GM12892 (cell line): ENCODE data around the gene DCX. TPM values are rescaled to one million over a fixed set of nuclear protein-coding genes. Genes with fewer than 3 reads are reported as not detected.

Experiments
- DNase-seq: peaks from one replicate; pipeline ENCODE4 v3.0.0; 2011; ENCODE audit not compliant: insufficient read length
- FAIRE-seq: peaks from 2 replicates; lab custom pipeline; 2011; peaks lifted over from hg19 to GRCh38; lab: Jason Lieb, UNC
- POLR2A ChIP-seq: IDR thresholded peaks from 2 replicates; pipeline ENCODE4 v1.6.1; 2011; ENCODE audit warnings: low read depth, low read length, control low read depth
- POLR2AphosphoS5 ChIP-seq: IDR thresholded peaks from 2 replicates; pipeline ENCODE4 v1.6.1; 2011; ENCODE audit warnings: low read depth, low read length, control low read depth
- TAF1 ChIP-seq: IDR thresholded peaks from 2 replicates; pipeline ENCODE4 v1.6.1; 2011; ENCODE audit warnings: low read depth, mild to moderate bottlenecking, control low read depth, low read length, borderline replicate concordance
- polyA plus RNA-seq: library from polyadenylated mRNA; unstranded; fragments of >200 nt; gene quantifications from one replicate; pipeline ENCODE4 v1.2.1, GENCODE V29; 2012; ENCODE audit warnings: missing spikeins, inconsistent platforms; ENCODE audit not compliant: missing spikeins

DCX gene
- polyA plus RNA-seq = not detected

GRCh38 chrX:111411983-111412382 is at the start of gene DCX:
DCX (minus strand) TSS chrX:111412192; CDS start chrX:111410398, 1,794 bp downstream.
- DNase-seq (no peak), FAIRE-seq (no peak)
- TF ChIP-seq POLR2AphosphoS5 (no peak), POLR2A (no peak), TAF1 (no peak)

DNA sequence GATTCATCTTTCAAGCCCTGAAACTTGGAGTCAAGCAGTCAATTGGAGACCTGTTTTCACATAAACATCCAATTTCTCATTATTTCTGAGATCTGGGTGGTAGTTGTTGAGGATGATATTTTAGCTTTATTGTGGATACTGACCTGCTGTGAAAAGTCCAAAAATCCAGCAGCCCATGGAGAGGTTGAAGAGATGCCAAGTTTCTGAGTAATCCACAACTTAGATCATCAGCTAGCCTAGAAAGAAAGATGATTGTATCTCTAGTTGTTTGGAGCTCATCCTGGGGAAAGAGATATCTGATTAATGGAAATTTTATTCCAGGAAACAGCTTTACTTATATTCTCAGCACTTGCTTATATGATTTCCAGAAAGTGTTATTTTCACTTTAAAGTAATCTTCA is 48.6 kb upstream of the DCX start:
- FAIRE-seq (no peak), DNase-seq (no peak)
- TF ChIP-seq POLR2AphosphoS5 (no peak), TAF1 (no peak), POLR2A (no peak)

DNA sequence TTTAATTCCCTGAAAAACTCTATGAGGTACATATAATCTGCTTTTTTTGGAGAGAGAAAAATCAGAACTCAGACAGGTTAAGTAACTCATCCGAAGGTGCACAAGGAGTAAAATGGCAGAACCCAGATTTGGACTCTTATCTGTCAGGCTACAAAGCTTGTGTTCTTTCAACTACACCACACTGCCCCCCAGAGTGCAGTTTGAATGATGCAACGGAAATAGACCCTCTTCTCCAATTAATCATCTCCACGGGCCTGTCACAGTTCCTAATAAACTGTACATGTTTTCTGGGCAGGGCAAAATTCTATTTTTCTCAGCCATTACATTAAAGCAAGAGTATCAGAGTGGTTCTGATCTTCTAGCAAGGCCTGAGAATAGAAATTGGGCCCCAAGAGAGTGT is 35.3 kb upstream of the DCX start:
- DNase-seq = no peak
- TF ChIP-seq POLR2AphosphoS5 (no peak), POLR2A (no peak), TAF1 (no peak)
- peak; percentile 30 for FAIRE-seq

DNA sequence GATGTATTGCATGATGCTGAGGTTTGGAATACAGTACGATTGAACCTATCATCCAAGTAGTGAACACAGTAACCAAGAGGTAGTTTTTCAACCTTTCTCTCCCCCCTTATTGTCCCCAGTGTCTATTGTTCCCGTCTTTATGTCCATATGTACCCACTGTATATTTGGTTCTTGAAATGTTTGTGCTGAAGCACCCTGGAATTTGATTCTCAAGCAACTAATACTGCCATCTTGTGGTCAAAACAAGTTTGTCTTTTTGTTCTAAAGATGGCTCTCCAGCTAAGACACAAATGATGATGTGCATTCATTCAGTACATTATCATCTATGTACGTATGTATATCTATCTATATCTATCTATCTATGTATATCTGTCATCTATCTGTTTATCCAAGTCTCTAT is 33.5 kb upstream of the DCX start:
- FAIRE-seq = peak; percentile 66
- TF ChIP-seq TAF1 = no peak
- no peak for TF ChIP-seq POLR2AphosphoS5
- no peak for TF ChIP-seq POLR2A

GRCh38 chrX:111444881-111445280 is 32.9 kb upstream of the DCX start:
- TF ChIP-seq POLR2A (no peak), POLR2AphosphoS5 (no peak), TAF1 (no peak)
- FAIRE-seq = no peak
- no peak for DNase-seq

More for the DNA sequence above, 33.5 kb upstream of the DCX start:
- no peak for DNase-seq

DNA sequence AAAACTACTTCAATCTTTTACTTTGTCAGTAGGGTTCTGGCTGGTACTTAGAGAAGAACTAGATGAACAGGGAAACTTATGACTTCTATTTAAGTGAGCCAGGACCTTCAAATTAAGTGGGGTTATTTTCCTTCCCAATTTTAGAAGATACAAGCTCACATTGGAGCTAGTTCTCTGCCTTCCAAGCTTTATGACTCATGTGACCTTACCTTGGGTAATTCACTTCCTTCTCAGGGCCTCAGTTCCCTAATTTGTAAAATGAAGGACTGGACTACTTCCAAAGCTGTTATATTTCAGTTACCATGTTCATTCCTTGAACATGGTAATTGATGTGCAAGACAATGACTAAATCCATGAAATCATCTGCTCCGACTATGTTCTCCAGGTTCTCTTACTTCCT is 32.0 kb upstream of the DCX start:
- no peak for DNase-seq
- no peak for TF ChIP-seq POLR2AphosphoS5
- no peak for TF ChIP-seq TAF1
- TF ChIP-seq POLR2A = no peak
- no peak for FAIRE-seq

DNA sequence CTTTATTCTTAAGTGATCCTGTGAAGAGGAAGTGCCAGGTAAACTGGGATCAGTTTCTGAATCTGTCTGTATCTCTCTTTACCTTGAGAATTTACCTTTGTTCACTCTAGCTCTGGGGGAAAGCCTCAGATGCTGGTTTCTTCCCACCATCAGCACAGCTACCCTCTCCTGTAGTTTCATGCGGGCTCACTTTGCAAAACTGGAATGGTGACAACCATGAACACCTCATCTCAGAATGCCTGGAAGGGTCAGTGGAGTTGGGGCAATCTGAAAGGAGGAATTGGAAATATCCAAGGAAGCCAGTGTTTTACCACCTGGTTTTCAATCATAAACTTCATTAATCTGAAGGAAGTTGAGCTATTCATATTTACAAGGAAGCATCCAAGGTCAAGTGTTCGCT is 30.8 kb upstream of the DCX start:
- DNase-seq (no peak), FAIRE-seq (no peak)
- TF ChIP-seq POLR2A (no peak), TAF1 (no peak), POLR2AphosphoS5 (no peak)

DNA sequence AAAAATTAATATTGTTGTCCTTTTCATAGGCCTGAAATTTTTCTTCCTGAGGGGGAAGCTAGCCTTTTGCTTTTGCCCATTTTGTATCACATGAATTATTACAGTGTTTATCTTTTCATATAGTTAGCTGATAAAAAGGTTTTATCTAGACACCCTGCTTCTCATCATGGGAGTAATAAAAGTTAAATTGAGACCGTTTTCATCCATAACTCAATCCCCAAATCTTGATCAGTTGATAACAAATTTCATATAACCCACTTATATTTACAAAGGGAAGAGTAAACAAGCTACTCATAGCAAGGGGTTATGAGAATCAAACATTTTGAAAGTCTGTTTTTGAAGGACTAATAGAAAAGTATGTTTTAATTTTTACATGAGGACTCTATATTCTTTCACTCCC is 23.5 kb upstream of the DCX start:
- FAIRE-seq (no peak), DNase-seq (no peak)
- TF ChIP-seq TAF1 = no peak
- no peak for TF ChIP-seq POLR2AphosphoS5
- no peak for TF ChIP-seq POLR2A

DNA sequence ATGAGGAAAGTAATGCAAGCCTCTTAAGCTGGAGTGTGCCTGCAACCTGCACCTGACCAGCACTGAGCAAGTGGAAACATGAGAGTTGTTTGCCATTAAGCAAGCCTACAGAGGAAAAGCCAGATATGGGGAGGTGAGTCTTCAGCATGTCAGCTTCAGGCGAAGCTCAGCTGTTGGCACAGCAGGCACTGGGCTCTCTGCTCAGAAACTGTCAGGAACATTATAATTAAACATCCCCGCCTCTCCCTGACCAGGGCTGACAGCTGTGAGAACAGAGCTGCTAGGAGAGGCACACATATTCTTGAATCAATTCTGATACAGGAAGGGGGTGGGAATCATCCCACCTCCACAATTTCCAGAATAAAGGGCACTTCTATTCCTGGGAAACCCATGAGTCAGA is 19.0 kb upstream of the DCX start:
- DNase-seq (no peak), FAIRE-seq (no peak)
- TF ChIP-seq POLR2A (no peak), TAF1 (no peak), POLR2AphosphoS5 (no peak)

DNA sequence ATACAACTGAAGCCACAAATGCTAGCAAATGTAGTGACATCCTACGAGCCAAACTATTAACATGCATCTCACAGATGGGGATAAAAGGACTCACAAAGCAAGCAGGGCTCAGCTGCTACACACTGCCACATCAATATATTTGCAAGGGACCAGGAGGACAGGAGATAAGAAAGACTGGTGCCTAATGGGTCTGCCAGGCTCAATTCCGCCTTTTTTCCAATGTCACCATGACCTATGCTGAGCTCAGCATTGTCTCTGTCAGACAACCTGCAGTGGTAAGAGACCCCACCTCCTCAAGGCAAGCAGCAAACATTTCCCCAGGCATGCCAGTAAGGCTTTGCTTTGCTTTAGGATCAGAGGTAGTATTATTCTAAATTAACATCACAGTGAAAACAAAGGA is 435 bp downstream of the DCX start:
- DNase-seq (no peak), FAIRE-seq (no peak)
- TF ChIP-seq POLR2AphosphoS5 = no peak
- TF ChIP-seq TAF1 = no peak
- TF ChIP-seq POLR2A = no peak

DNA sequence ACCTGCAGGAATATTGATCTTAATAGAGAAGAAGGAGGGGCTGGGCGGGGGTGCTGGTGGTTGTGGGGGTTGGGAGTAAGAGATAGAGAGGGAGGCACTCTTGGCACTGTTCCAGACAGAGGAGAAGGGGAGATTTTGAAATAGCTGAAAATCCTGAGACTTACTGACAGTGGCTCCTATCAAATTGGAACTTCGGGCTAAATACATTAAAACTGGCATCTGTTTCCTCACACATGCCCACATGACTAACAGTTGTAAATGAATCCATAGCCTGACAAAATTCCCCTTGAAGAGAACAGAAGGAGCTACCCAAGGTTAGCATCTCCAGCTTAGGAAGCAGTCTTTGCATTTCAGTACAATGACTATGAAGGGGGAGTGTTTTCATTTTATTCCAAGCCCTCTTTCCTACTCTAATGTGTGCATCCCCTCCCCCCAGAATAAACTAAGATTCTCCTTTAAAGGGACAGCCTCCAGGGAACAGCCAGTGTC is 1.4 kb downstream of the DCX start:
- TF ChIP-seq POLR2AphosphoS5 = no peak
- no peak for TF ChIP-seq POLR2A
- no peak for TF ChIP-seq TAF1
- FAIRE-seq (no peak), DNase-seq (no peak)

- TF ChIP-seq TAF1 (no peak), POLR2AphosphoS5 (no peak), POLR2A (no peak)
- DNase-seq = no peak
- no peak for FAIRE-seq
Observed at GRCh38 chrX:111409326-111409725, 2.7 kb downstream of the DCX start.

GRCh38 chrX:111407948-111408347 is 4.0 kb downstream of the DCX start:
- DNase-seq (no peak), FAIRE-seq (no peak)
- no peak for TF ChIP-seq POLR2A
- no peak for TF ChIP-seq TAF1
